Measurements from ENCODE around the gene CAMK1.

The CAMK1 gene

GRCh38 chr3:9742560-9742959, 27.2 kb downstream of the CAMK1 start:
- no peak for DNase-seq (ENCODE audit: low read depth)

GRCh38 chr3:9739181-9739580, 30.6 kb downstream of the CAMK1 start:
- no peak for DNase-seq (ENCODE audit: low read depth)

GRCh38 chr3:9736831-9737230, 32.9 kb downstream of the CAMK1 start:
- DNase-seq (ENCODE audit: low read depth), result no peak

- no peak for DNase-seq (ENCODE audit: low read depth)
Measured at GRCh38 chr3:9732740-9733115, 37.0 kb downstream of the CAMK1 start.

GRCh38 chr3:9732080-9732739, 37.5 kb downstream of the CAMK1 start:
- no peak for DNase-seq (ENCODE audit: low read depth)

- peak; percentile 100 for DNase-seq (ENCODE audit: low read depth)
Measured at GRCh38 chr3:9731206-9732079, 38.3 kb downstream of the CAMK1 start, which contains the start of gene BRPF1. TSS of gene BRPF1 (plus strand) at chr3:9731735. CDS start at chr3:9734141, 2,406 bp downstream.

- DNase-seq (ENCODE audit: low read depth), result no peak
Measured at GRCh38 chr3:9730657-9731205, 39.0 kb downstream of the CAMK1 start.

GRCh38 chr3:9729419-9729818, 40.3 kb downstream of the CAMK1 start:
- no peak for DNase-seq (ENCODE audit: low read depth)

GRCh38 chr3:9727743-9728142, 42.0 kb downstream of the CAMK1 start:
- DNase-seq (ENCODE audit: low read depth), result no peak

- peak; percentile 46 for DNase-seq (ENCODE audit: low read depth)
Measured at GRCh38 chr3:9727041-9727595, 42.6 kb downstream of the CAMK1 start.

GRCh38 chr3:9725775-9726515, 43.8 kb downstream of the CAMK1 start:
- DNase-seq (ENCODE audit: low read depth), result no peak

GRCh38 chr3:9721700-9722060, 48.1 kb downstream of the CAMK1 start:
- DNase-seq (ENCODE audit: low read depth), result no peak

- DNase-seq (ENCODE audit: low read depth), result no peak
Measured at GRCh38 chr3:9721015-9721699, 48.6 kb downstream of the CAMK1 start.

- DNase-seq (ENCODE audit: low read depth), result no peak
Measured at GRCh38 chr3:9718118-9718517, 51.6 kb downstream of the CAMK1 start.

GRCh38 chr3:9717563-9717962, 52.2 kb downstream of the CAMK1 start:
- no peak for DNase-seq (ENCODE audit: low read depth)

GRCh38 chr3:9716801-9717555, 52.8 kb downstream of the CAMK1 start:
- DNase-seq (ENCODE audit: low read depth), result no peak

- no peak for DNase-seq (ENCODE audit: low read depth)
Measured at GRCh38 chr3:9715764-9716437, 53.8 kb downstream of the CAMK1 start.

- DNase-seq (ENCODE audit: low read depth), result no peak
Measured at GRCh38 chr3:9715136-9715535, 54.6 kb downstream of the CAMK1 start.

GRCh38 chr3:9713142-9713541, 56.6 kb downstream of the CAMK1 start:
- DNase-seq (ENCODE audit: low read depth), result no peak

- DNase-seq (ENCODE audit: low read depth), result no peak
Measured at GRCh38 chr3:9712415-9712814, 57.3 kb downstream of the CAMK1 start.
